Activated CD4-positive, alpha-beta T cell treated with anti-CD3 and anti-CD28 coated beads for 4 hours (primary cell): Measurements from ENCODE around the gene FIGNL2.
A peak's percentile ranks its signal among the peaks of the same experiment; 100 is the strongest.
"Not testable (repeated sequence)": the region's sequence is repeated elsewhere in the genome, so short reads cannot be mapped to it uniquely, and the experiment has no call there.

ENCODE experiments used
- DNase-seq, 2 donors: peaks; one replicate each; pipeline ENCODE4 v3.0.0-alpha.2; 2020

FIGNL2 gene

GRCh38 chr12:51848326-51848727, at the start of gene FIGNL2:
TSS of gene FIGNL2 (minus strand) at chr12:51848718. CDS start at chr12:51822413, 26,305 bp downstream.
- no peak for DNase-seq

- no peak for DNase-seq
Measured at GRCh38 chr12:51897181-51897580, 48.7 kb upstream of the FIGNL2 start.

GRCh38 chr12:51896236-51896635, 47.7 kb upstream of the FIGNL2 start:
- no peak for DNase-seq

GRCh38 chr12:51895378-51896135, 47.0 kb upstream of the FIGNL2 start:
- no peak for DNase-seq

DNA sequence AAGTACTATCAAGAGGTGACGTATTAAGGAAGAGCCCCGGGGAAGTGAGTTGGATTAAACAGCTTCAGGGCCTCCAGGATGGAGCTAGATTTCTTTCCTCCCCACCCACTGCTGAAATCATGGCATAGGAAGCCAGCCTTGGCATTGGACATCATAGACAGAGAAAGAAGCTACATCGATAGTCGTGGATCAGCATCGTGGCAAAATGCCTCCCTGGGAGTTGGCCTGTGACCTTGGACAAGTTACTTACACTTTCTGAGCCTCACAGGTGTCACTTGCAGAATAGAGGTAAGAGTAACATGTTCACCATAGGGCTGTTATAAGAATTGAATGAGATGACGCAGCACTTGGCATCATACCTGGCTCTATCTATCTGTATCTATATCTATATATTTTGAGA, 45.3 kb upstream of the FIGNL2 start:
- no peak for DNase-seq

GRCh38 chr12:51891843-51892242, 43.3 kb upstream of the FIGNL2 start:
- no peak for DNase-seq

- DNase-seq, result no peak
Measured at GRCh38 chr12:51890511-51891171, 42.1 kb upstream of the FIGNL2 start.

DNA sequence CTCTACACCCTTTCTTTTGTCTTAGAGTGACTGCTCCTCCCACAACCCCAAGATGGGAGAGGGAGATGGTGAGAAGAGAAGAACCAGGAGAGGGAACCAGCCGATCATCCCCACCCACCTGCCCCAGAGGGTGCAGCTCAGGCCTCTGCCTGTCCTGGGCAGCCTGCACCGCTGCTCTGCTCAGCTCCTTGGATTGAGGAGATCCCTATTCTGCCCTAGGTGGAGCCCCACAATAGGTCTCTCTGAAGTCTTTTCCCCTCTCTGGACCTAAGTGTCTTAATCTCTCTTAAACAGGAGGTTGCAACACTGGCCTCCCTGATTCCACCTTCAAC, 41.6 kb upstream of the FIGNL2 start:
- DNase-seq, result no peak

DNA sequence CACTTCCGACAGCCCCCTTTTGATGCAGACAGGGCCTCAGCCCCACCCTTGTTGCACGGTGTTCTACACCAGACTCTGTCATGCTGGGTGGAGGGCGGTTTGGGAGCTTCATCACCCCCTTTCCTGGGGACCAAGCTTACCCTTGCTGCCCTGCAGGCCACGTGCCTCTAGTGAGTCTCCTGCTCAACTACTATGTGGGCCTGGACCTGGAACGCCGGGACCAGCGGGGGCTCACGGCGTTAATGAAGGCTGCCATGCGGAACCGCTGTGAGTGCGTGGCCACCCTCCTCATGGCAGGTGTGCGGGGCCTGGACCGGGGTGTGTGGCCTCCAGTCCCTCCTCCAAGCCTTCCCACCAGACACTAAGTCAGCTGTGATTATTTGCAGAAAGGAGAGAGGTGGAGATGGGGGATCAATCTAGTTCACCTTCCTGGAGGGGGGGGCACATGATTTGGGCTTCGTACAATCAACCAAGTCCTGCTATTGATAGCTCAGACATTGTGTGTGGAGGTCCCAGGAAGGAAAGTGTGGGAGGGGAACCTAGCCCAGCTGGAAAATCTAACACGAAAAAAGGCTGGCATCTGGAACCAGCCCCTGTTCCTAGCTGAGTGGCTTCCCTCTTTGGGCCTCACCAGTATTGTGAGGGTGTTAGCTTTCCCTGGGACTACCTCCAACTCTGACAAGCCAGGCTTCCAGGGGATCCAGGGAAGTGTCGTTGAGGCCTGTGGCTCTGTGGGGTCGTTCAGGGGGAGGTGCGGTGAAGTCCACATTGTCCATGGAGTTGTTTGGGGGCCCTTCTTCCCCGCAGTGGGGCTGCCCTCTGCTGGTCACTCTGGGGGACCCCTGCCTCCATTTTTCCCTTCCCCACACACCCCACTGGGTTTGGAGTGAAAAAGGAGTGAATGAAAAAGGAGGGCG, 41.0 kb upstream of the FIGNL2 start:
- DNase-seq, result no peak

DNA sequence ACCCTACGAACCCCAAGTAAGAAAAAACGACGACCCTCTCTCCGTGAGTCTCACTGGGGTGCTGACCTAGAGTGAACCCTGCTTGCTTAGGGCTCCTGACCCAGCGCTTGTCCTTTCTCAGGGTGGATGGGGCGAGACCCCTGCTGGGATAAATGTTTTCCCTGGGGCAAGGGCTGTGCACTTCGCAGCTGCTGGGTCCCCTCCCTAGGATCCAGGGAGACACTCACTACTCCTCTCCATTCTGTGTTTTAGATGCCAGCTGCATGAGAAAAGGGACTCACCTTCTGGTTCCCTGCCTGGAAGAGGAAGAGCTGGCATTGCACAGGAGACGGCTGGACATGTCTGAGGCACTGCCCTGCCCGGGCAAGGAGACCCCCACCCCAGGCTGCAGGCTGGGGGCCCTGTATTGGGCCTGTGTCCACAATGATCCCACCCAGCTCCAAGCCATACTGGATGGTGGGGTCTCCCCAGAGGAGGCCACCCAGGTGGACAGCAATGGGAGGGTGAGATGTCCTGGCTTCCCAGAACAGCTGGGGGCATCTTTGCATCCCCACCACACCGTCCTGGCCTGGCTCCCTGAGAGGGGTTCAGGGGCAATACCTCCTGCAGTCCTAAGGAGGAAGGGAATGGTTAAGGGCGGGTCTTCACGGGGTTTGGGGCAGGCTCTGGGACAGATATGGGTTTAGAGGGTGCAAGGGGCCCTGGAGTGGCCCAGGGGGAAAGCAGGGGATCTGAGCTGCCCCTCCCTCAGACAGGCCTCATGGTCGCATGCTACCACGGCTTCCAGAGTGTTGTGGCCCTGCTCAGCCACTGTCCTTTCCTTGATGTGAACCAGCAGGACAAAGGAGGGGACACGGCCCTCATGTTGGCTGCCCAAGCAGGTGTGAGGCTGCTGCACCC, 40.0 kb upstream of the FIGNL2 start:
- DNase-seq, result no peak

DNA sequence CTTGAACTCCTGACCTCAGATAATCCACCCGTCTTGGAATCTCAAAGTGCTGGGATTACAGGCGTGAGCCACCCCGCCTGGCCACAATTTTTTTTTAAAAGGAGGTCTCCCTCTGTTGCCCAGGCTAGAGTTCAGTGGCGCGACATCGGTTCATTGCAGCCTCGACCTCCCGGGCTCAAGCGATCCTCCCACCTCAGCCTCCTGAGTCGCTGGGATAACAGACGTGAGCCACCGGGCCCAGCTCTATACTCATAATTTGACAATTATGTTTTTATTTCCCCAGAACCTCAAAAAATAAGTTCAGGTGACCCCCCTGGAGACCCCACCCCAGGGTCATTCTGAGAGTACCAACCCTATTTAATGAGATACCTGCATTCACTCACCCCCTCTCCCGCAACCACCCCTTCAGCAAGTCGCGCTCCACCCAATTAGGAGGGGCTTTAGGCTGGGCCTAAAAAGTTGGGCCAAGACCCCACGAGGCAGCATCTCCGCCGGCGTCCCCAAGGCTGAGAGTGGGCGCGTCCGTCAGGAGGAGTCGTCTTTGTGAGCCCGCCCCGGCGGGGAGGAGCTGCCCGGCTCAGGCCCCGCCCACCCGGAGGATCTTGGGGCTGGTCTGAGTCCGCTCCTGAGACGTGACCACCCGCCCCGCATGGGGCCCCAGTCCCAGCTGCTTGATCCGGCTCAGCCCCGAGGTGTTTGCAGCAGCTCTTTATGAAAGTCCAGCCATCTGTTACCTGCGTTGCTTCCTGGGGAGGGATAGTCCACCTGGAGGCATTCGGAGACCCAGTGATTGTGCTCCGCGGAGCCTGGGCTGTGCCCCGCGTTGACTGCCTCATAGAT, 39.2 kb upstream of the FIGNL2 start, which contains the start of gene ANKRD33:
Gene ANKRD33, plus strand, starts transcription at position 628 of the 840 bp plus-strand sequence. Its CDS starts 84 bp downstream, at position 712.
- no peak for DNase-seq

GRCh38 chr12:51886021-51886710, 37.6 kb upstream of the FIGNL2 start:
- DNase-seq, result peak; percentile 23 to 31

DNA sequence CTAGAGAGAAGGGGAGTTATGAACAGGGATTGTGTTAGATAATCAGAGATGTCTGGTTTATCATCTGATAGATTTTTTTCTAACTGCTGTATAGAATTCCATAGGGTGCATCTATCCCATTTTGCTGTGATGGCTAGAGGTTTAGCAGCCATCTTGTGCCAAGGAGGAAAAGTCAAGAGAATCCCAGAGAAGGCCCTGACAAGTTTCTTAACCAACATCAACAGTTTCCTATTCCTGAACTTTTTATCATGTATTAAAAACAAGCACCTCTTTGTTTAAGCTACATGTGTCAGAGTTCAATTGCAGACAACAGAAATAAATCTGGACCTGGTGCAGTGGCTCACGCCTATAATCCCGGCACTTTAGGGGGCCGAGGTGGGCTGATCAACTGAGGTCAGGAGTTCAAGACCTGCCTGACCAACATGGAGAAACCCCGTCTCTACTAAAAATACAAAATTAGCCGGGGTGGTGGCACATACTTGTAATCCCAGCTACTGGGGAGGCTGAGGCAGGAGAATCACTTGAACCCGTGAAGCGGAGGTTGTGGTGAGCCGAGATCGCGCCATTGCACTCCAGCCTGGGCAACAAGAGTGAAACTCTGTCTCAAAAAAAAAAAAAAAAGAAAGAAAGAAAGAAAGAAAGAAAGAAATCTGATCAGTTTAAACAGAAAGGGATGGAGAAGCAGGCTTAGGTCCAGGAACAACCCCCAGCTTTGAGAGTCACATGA, 36.9 kb upstream of the FIGNL2 start:
- DNase-seq, result not testable (repeated sequence)

- DNase-seq, result no peak
Measured at GRCh38 chr12:51884676-51885229, 36.2 kb upstream of the FIGNL2 start.

- no peak for DNase-seq
Measured at GRCh38 chr12:51883998-51884675, 35.6 kb upstream of the FIGNL2 start.

DNA sequence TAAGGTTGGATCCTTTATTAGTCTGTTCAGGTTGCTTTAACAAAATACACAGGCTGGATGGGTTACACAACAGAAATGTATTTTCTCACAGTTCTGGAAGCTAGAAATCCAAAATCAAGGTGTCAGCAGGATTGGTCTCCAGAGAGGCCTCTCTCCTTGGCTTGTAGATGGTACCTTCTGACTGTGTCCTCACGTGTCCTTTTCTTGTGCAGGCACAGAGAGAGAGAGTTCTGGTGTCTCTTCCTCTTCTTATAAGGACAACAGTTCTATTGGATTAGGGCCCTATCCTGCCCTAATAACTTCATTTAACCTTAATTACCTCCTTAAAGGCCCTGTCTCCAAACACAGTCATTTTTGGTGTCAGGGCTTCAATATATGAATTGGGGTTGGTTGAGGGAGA, 34.8 kb upstream of the FIGNL2 start:
- DNase-seq, result no peak

DNA sequence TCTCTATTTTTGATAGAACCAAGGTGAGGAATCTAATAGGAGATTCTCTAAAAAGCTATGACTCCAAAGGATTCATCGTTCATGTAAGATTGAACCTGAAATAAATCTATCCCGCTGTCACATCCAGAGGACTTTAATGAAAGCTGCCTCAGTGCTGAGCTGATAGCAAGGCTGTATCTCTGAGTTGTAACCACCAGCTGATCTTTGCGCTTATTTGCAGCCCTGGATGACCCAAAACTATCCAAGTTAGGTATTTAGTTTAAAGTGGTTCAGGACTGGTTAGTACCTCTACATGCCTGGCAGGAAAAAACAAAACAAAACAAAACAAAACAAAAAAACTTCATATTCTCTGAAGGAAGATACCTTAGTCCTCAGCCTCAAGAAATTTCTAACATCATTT, 30.6 kb upstream of the FIGNL2 start:
- no peak for DNase-seq

GRCh38 chr12:51874486-51874885, 26.0 kb upstream of the FIGNL2 start:
- no peak for DNase-seq

DNA sequence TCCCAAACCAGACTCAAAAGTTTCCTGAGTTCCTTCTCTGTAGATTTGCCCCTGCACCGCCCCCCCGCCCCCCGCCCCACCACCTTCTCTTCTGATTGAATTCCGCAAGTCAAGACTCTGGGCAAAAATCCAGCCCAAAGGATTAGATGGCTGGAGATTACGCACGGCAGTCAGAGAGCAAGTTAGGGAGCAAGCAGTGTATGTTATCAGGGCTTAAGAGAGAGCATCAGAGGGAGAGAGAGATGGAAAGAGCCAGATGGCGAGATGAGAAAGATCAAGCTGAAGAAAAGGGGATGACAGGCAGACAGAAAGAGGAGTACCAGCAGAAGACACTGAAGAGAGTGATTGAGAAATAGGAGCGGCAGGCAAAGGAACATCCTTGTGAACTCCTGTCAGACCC, 25.5 kb upstream of the FIGNL2 start:
- DNase-seq, result no peak
